SU-DHL-6 (cell line): ENCODE data around the gene ST3GAL3.

Experiments
- EZH2phosphoT487 ChIP-seq: fragments of 200-600 bp; sonication (generic), shearing (Covaris generic); conservative IDR thresholded peaks from 2 replicates; pipeline ENCODE4 v1.6.1; 2018; ENCODE audit warnings: mild to moderate bottlenecking, antibody characterized with exemption, low read length, moderate library complexity, mixed read lengths
- TF ChIP-seq, protein P1 (sequence below): fragments of 200-600 bp; sonication (generic); IDR thresholded peaks from one replicate; pipeline ENCODE4 v1.5.1; 2017; ENCODE audit warnings: antibody characterized with exemption, mild to moderate bottlenecking, low read length, moderate library complexity; ENCODE audit not compliant: insufficient read depth, poor library complexity, severe bottlenecking

GRCh38 chr1:43764581-43764980 is 57.2 kb downstream of the ST3GAL3 start:
- TF ChIP-seq, protein P1, sequence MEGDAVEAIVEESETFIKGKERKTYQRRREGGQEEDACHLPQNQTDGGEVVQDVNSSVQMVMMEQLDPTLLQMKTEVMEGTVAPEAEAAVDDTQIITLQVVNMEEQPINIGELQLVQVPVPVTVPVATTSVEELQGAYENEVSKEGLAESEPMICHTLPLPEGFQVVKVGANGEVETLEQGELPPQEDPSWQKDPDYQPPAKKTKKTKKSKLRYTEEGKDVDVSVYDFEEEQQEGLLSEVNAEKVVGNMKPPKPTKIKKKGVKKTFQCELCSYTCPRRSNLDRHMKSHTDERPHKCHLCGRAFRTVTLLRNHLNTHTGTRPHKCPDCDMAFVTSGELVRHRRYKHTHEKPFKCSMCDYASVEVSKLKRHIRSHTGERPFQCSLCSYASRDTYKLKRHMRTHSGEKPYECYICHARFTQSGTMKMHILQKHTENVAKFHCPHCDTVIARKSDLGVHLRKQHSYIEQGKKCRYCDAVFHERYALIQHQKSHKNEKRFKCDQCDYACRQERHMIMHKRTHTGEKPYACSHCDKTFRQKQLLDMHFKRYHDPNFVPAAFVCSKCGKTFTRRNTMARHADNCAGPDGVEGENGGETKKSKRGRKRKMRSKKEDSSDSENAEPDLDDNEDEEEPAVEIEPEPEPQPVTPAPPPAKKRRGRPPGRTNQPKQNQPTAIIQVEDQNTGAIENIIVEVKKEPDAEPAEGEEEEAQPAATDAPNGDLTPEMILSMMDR, result no peak
- TF ChIP-seq EZH2phosphoT487, result no peak
